GM23338 (cell line): ENCODE data around the gene MAPKAPK2.

Experiments used
- CTCF ChIP-seq, 2 experiments: fragments of 200-600 bp in 1 of 2; sonication (generic) in 1 of 2; conservative IDR thresholded peaks; 2 replicates each; pipeline versions ENCODE4 v1.5.1 to v1.6.1; 2016 to 2017; ENCODE audit warnings: antibody characterized with exemption in 2 of 2, low read depth in 2 of 2, mild to moderate bottlenecking in 2 of 2, moderate library complexity in 1 of 2
- EZH2phosphoT487 ChIP-seq: fragments of 200-600 bp; sonication (generic); IDR thresholded peaks from one replicate; pipeline ENCODE4 v1.8.1; 2018; ENCODE audit warnings: antibody characterized with exemption; ENCODE audit not compliant: unreplicated experiment

- TF ChIP-seq CTCF (conservative IDR thresholded peaks at IDR 0.05; ENCODE audit: low read depth in 2 of 2), result no peak
- TF ChIP-seq EZH2phosphoT487, result no peak
These were observed 43.4 kb downstream of the MAPKAPK2 start for GRCh38 chr1:206727981-206728696.
